Neural cell (in vitro differentiated cells): Measurements from ENCODE around the gene PPIL6. TPM values are rescaled to one million over a fixed set of nuclear protein-coding genes. Genes with fewer than 3 reads are reported as not detected.

Experiments used
- H2AFZ ChIP-seq: fragments of 200-600, 300-800 bp; sonication (generic), shearing (Covaris generic); 2 replicates; pipeline ENCODE4 v1.6.0; 2014; ENCODE audit warnings: low read depth, mild to moderate bottlenecking, antibody characterized with exemption, low read length, moderate library complexity
- H3F3A ChIP-seq: fragments of 200-600 bp; shearing (Covaris generic); 2 replicates; pipeline ENCODE4 v1.6.1; 2016; ENCODE audit warnings: mild to moderate bottlenecking, moderate library complexity, mixed read lengths, antibody characterized with exemption, low read length; ENCODE audit not compliant: insufficient read depth, poor library complexity, severe bottlenecking
- H3K27ac ChIP-seq: fragments of 200-600, 300-800 bp; sonication (generic), shearing (Covaris generic); 2 replicates; pipeline ENCODE4 v1.5.1; 2014; ENCODE audit warnings: mild to moderate bottlenecking, low read length, moderate library complexity
- H3K27me3 ChIP-seq: fragments of 300-800, 200-600 bp; sonication (generic), shearing (Covaris generic); 2 replicates; pipeline ENCODE4 v1.6.0; 2014; ENCODE audit warnings: mild to moderate bottlenecking, low read depth, low read length, moderate library complexity; ENCODE audit not compliant: insufficient read depth
- H3K36me3 ChIP-seq: fragments of 300-800, 200-600 bp; sonication (generic), shearing (Covaris generic); 2 replicates; pipeline ENCODE4 v1.5.1; 2014; ENCODE audit warnings: mild to moderate bottlenecking, antibody characterized with exemption, low read length, moderate library complexity; ENCODE audit not compliant: insufficient read depth
- H3K4me2 ChIP-seq: fragments of 300-800, 200-600 bp; sonication (generic), shearing (Covaris generic); 2 replicates; pipeline ENCODE4 v1.6.0; 2014; ENCODE audit warnings: mild to moderate bottlenecking, low read length
- H3K4me3 ChIP-seq: fragments of 300-800, 200-600 bp; sonication (generic), shearing (Covaris generic); 2 replicates; pipeline ENCODE4 v1.5.1; 2014; ENCODE audit warnings: mild to moderate bottlenecking, low read length, moderate library complexity
- H3K79me2 ChIP-seq: fragments of 200-600 bp; shearing (Covaris generic); replicated peaks from 2 replicates; pipeline ENCODE4 v1.6.0; 2014; ENCODE audit warnings: mild to moderate bottlenecking, low read length, moderate library complexity; ENCODE audit not compliant: insufficient read depth
- H3K9ac ChIP-seq: fragments of 300-800, 200-600 bp; sonication (generic), shearing (Covaris generic); 2 replicates; pipeline ENCODE4 v1.6.1; 2016; ENCODE audit warnings: mild to moderate bottlenecking, low read length, mixed read lengths
- H3K9me2 ChIP-seq: fragments of 200-600 bp; shearing (Covaris generic); 2 replicates; pipeline ENCODE4 v1.6.1; 2016; ENCODE audit warnings: mild to moderate bottlenecking, low read length, mixed read lengths; ENCODE audit not compliant: insufficient read depth
- H3K9me3 ChIP-seq: fragments of 200-600, 300-800 bp; sonication (generic), shearing (Covaris generic); 2 replicates; pipeline ENCODE4 v1.6.1; 2016; ENCODE audit warnings: mild to moderate bottlenecking, mixed run types, low read length, moderate library complexity, mixed read lengths
- H4K20me1 ChIP-seq: fragments of 200-600 bp; shearing (Covaris generic); 2 replicates; pipeline ENCODE4 v1.6.1; 2016; ENCODE audit warnings: mild to moderate bottlenecking, mixed run types; ENCODE audit not compliant: insufficient read depth
- CTCF ChIP-seq: fragments of 450-650 bp; IDR thresholded peaks from 2 replicates; pipeline ENCODE4 v1.5.1; 2014; ENCODE audit warnings: antibody characterized with exemption, mild to moderate bottlenecking, moderate library complexity; ENCODE audit not compliant: poor library complexity, severe bottlenecking
- EP300 ChIP-seq: fragments of 450-650 bp; conservative IDR thresholded peaks from 2 replicates; pipeline ENCODE4 v1.6.1; 2014; ENCODE audit warnings: antibody characterized with exemption, mild to moderate bottlenecking, moderate library complexity; ENCODE audit not compliant: poor library complexity, severe bottlenecking
- EZH2 ChIP-seq: fragments of 200-600, 300-800 bp; shearing (Covaris generic), sonication (generic); IDR thresholded peaks from 2 replicates; pipeline ENCODE4 v1.6.1; 2014; ENCODE audit warnings: antibody characterized with exemption, low read length, borderline replicate concordance, mild to moderate bottlenecking; ENCODE audit not compliant: insufficient read depth, poor library complexity, severe bottlenecking
- MXI1 ChIP-seq: fragments of 450-650 bp; conservative IDR thresholded peaks from 2 replicates; pipeline ENCODE4 v1.6.1; 2014; ENCODE audit warnings: antibody characterized with exemption, mild to moderate bottlenecking; ENCODE audit not compliant: poor library complexity, severe bottlenecking
- POLR2AphosphoS5 ChIP-seq: IDR thresholded peaks from 2 replicates; pipeline ENCODE4 v1.6.1; 2012
- RAD21 ChIP-seq: fragments of 450-650 bp; conservative IDR thresholded peaks from 2 replicates; pipeline ENCODE4 v1.6.1; 2014; ENCODE audit warnings: antibody characterized with exemption, mild to moderate bottlenecking, moderate library complexity
- SMC3 ChIP-seq: fragments of 450-650 bp; conservative IDR thresholded peaks from 2 replicates; pipeline ENCODE4 v1.6.1; 2014; ENCODE audit warnings: antibody characterized with exemption, mild to moderate bottlenecking, moderate library complexity; ENCODE audit not compliant: poor library complexity
- TAF1 ChIP-seq: IDR thresholded peaks from 2 replicates; pipeline ENCODE4 v1.6.1; 2012; ENCODE audit warnings: low read depth
- polyA plus RNA-seq: library from polyadenylated mRNA; depleted of rRNA; stranded (reverse); fragments of >200 nt; gene quantifications from 2 replicates; pipeline ENCODE4 v1.2.3, GENCODE V29; 2014
- TF ChIP-seq, protein P1 (sequence below): IDR thresholded peaks from 2 replicates; pipeline ENCODE4 v1.6.1; 2012; ENCODE audit warnings: borderline replicate concordance

PPIL6 gene
- polyA plus RNA-seq, 1 donor from 2014 or later = 11.8 TPM

GRCh38 chr6:109393157-109393885 lies 47.1 kb downstream of the PPIL6 start:
- Histone ChIP-seq H3F3A (no peaks in the 10 kb centered on the region), H3K79me2 (no peaks in the 10 kb centered on the region), H2AFZ (no peak overlapping the region), H3K4me3 (no peak overlapping the region), H3K4me2 (no peak overlapping the region), H3K9me3 (no peaks in the 10 kb centered on the region), H3K9ac (no peak overlapping the region), H3K36me3 (no peaks in the 10 kb centered on the region), H3K27me3 (no peaks in the 10 kb centered on the region), H4K20me1 (no peaks in the 10 kb centered on the region), H3K9me2 (no peaks in the 10 kb centered on the region), H3K27ac (no peak overlapping the region)
- TF ChIP-seq SMC3 (no peak), TAF1 (no peak), RAD21 (no peak), POLR2AphosphoS5 (no peak), MXI1 (no peak)
- TF ChIP-seq, protein P1, sequence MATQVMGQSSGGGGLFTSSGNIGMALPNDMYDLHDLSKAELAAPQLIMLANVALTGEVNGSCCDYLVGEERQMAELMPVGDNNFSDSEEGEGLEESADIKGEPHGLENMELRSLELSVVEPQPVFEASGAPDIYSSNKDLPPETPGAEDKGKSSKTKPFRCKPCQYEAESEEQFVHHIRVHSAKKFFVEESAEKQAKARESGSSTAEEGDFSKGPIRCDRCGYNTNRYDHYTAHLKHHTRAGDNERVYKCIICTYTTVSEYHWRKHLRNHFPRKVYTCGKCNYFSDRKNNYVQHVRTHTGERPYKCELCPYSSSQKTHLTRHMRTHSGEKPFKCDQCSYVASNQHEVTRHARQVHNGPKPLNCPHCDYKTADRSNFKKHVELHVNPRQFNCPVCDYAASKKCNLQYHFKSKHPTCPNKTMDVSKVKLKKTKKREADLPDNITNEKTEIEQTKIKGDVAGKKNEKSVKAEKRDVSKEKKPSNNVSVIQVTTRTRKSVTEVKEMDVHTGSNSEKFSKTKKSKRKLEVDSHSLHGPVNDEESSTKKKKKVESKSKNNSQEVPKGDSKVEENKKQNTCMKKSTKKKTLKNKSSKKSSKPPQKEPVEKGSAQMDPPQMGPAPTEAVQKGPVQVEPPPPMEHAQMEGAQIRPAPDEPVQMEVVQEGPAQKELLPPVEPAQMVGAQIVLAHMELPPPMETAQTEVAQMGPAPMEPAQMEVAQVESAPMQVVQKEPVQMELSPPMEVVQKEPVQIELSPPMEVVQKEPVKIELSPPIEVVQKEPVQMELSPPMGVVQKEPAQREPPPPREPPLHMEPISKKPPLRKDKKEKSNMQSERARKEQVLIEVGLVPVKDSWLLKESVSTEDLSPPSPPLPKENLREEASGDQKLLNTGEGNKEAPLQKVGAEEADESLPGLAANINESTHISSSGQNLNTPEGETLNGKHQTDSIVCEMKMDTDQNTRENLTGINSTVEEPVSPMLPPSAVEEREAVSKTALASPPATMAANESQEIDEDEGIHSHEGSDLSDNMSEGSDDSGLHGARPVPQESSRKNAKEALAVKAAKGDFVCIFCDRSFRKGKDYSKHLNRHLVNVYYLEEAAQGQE = no peak

DNA sequence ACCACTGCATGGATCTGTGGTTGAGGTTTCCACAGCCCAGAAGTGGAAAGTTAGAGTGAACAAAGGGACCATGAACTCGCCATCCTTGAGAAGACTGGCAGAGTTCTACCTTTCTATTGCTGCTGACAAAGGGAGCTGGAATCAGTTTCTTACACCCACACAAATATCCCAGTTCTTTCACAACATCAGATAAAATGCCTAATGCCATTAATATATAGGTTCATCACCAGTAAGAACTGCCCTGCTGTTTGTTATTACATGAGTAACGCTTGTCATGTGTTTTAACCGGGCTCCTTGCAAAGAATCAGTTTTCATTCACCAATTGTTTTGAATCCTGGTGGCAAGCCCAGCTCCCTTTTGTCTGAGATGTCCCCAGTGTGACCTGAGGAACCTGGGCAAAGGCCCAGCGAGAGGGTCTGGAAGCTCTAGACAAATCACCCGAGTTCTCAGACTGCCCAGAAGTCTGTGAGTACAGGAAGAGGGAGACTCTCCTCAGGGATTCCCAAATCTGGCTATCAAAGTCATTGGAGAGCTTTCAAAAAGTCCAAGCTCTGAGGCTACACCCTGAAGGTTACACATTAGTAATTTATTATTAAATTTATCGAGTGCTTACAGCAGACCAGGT lies 50.7 kb downstream of the PPIL6 start:
- H3K9me3 ChIP-seq = no peaks in the 10 kb centered on the region
- H3K4me2 ChIP-seq = no peak overlapping the region
- no peaks in the 10 kb centered on the region for H3F3A ChIP-seq
- no peak overlapping the region for H3K4me3 ChIP-seq
- no peaks in the 10 kb centered on the region for H3K36me3 ChIP-seq
- H3K9ac ChIP-seq = no peak overlapping the region
- no peaks in the 10 kb centered on the region for H3K79me2 ChIP-seq
- TF ChIP-seq RAD21 (no peak), EP300 (no peak), TAF1 (no peak), POLR2AphosphoS5 (no peak), SMC3 (no peak), EZH2 (no peak), CTCF (no peak)
- TF ChIP-seq, protein P1 = no peak
- H3K27me3 ChIP-seq = no peaks in the 10 kb centered on the region
- H2AFZ ChIP-seq = no peak overlapping the region
- H3K9me2 ChIP-seq = no peaks in the 10 kb centered on the region
- no peak overlapping the region for H3K27ac ChIP-seq
- no peaks in the 10 kb centered on the region for H4K20me1 ChIP-seq
